NT2/D1 (cell line): ENCODE measurements around the gene RAP1GAP.
A peak's percentile ranks its signal among the peaks of the same experiment; 100 is the strongest.

ENCODE experiments used
- DNase-seq: peaks from one replicate; pipeline ENCODE4 v3.0.0-alpha.2; 2011; ENCODE audit warnings: low read depth, low spot score
- H3K27me3 ChIP-seq: 2 replicates; pipeline ENCODE4 v1.6.0; 2011; ENCODE audit warnings: mild to moderate bottlenecking; ENCODE audit not compliant: insufficient read length, insufficient read depth
- H3K36me3 ChIP-seq: 2 replicates; pipeline ENCODE4 v1.6.1; 2011; ENCODE audit warnings: mild to moderate bottlenecking, low read length, mixed read lengths; ENCODE audit not compliant: insufficient read depth, insufficient read length
- H3K4me1 ChIP-seq: 2 replicates; pipeline ENCODE4 v1.5.1; 2011; ENCODE audit not compliant: insufficient read depth, insufficient read length
- H3K4me3 ChIP-seq: 2 replicates; pipeline ENCODE4 v1.5.1; 2011; ENCODE audit warnings: low read depth; ENCODE audit not compliant: insufficient read length
- H3K9ac ChIP-seq: 2 replicates; pipeline ENCODE4 v1.6.0; 2011; ENCODE audit warnings: low read depth; ENCODE audit not compliant: insufficient read length
- H3K9me3 ChIP-seq: 2 replicates; pipeline ENCODE4 v1.5.1; 2011; ENCODE audit warnings: mild to moderate bottlenecking, low read length; ENCODE audit not compliant: insufficient read depth
- SUZ12 ChIP-seq: IDR thresholded peaks from 2 replicates; pipeline ENCODE4 v1.6.1; 2011; ENCODE audit not compliant: insufficient read length, insufficient read depth; ENCODE audit errors: extremely low read depth
- YY1 ChIP-seq: IDR thresholded peaks from 2 replicates; pipeline ENCODE4 v1.6.1; 2011; ENCODE audit not compliant: insufficient read length, insufficient read depth
- ZNF274 ChIP-seq: IDR thresholded peaks from 2 replicates; pipeline ENCODE4 v1.6.1; 2011; ENCODE audit warnings: mild to moderate bottlenecking, low read depth, low read length

RAP1GAP gene

DNA sequence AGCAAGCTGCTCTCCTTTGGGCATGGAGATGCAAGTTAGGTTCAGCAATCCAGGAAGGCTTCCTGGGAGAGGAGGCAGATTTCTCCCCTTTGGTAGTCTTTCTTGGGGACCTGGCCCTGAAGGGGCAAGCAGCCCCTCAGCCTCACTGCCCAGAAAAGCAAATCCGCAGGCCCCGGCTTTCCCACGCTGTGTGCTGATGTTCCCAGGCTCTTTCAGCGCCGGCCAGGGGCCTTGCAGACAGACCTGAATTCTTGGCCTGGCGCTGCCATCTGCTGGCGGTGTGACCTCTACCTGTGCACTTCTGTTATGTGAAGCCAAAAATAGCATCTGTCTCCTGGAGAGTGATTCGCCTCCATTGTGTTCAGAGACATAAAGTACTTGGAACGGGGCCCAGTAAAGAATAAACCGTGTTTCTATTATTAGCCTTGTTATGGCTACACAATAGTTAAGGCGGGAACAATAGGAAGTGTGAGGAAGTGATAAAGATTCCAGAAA is 95.1 kb downstream of the RAP1GAP start:
- TF ChIP-seq SUZ12 = no peak
- no peak for TF ChIP-seq YY1
- TF ChIP-seq ZNF274 = no peak
- Histone ChIP-seq H3K4me1 (peaks cover 11% of the 10 kb centered on the region), H3K9ac (peak overlapping the region; percentile 52), H3K4me3 (no peak overlapping the region), H3K9me3 (no peaks in the 10 kb centered on the region), H3K36me3 (peaks cover 11% of the 10 kb centered on the region), H3K27me3 (no peaks in the 10 kb centered on the region)
- peak; percentile 67 for DNase-seq

DNA sequence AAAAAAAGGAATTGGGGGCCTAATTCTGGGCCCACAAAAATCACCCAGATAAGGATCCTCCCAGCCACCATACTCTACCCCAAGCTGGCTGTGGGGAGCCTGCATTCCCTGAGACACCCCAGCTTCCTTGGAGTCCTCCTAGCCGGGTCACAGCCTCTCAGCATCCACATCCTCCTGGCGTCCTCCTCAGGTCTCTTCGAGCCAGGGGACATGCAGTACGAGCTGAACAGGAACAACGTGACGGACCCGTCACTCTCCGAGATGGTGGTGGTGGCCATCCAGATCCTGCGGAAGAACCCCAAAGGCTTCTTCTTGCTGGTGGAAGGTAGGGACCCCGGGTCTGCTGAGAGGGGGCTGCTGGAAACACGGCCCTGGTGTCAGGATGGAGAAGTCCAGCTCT is 95.7 kb downstream of the RAP1GAP start:
- H3K36me3 ChIP-seq = peaks cover 11% of the 10 kb centered on the region
- H3K9ac ChIP-seq = no peak overlapping the region
- H3K4me3 ChIP-seq = no peak overlapping the region
- peaks cover 12% of the 10 kb centered on the region for H3K4me1 ChIP-seq
- no peaks in the 10 kb centered on the region for H3K27me3 ChIP-seq
- H3K9me3 ChIP-seq = no peaks in the 10 kb centered on the region
- TF ChIP-seq ZNF274 = no peak
- no peak for TF ChIP-seq SUZ12
- no peak for DNase-seq

DNA sequence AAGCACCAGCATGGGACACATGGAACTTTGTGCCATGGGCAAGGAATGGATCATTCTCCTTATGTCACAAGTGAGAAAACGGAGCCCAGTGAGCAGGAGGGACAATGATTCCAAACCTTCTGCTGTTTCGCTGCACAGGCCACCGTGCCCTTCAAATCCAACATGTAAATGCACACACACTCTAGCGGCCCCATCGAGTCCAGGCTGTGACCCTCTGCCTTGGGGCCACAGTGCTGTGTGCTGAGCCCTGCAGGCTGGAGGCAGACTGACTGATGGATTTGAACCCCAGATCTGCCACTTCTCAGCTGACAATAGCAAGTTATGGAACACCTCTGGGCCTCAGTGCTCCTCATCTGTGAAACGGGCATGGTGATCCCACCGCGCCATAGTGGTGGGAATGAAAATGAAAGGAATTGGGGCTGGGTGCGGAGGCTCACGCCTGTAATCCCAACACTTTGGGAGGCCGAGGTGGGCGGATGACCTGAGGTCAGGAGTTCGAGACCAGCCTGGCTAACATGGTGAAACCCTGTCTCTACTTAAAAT is 96.4 kb downstream of the RAP1GAP start:
- Histone ChIP-seq H3K36me3 (peaks cover 13% of the 10 kb centered on the region), H3K4me1 (peaks cover 16% of the 10 kb centered on the region), H3K9ac (no peak overlapping the region)

DNA sequence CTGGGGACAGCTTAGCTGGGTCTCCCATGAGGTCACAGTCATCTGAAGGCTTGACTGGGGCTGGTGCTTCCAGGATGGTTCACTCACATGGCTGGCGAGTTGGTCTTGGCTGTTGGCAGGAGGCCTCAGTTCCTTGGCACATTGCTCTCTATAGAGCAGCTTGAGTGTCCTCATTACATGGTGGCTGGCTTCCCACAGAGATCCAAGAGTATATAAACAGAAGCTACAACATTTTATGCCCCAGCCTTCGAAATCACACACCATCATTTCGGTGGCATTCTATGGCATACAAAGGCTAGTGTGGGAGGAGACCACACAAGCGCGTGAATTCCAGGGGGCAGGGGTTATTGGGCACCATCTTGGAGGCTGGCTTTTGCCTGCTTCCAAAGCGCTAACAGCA is 96.9 kb downstream of the RAP1GAP start:
- no peaks in the 10 kb centered on the region for H3K27me3 ChIP-seq
- peaks cover 14% of the 10 kb centered on the region for H3K36me3 ChIP-seq
- H3K9me3 ChIP-seq = no peaks in the 10 kb centered on the region
- H3K9ac ChIP-seq = no peak overlapping the region
- TF ChIP-seq SUZ12 (no peak), ZNF274 (no peak), YY1 (no peak)
- peaks cover 16% of the 10 kb centered on the region for H3K4me1 ChIP-seq
- DNase-seq = no peak
- H3K4me3 ChIP-seq = no peak overlapping the region

More for the DNA sequence above, 96.4 kb downstream of the RAP1GAP start:
- Histone ChIP-seq H3K9me3 (no peaks in the 10 kb centered on the region), H3K4me3 (no peak overlapping the region), H3K27me3 (no peaks in the 10 kb centered on the region)
- no peak for DNase-seq
- TF ChIP-seq YY1 (no peak), ZNF274 (no peak), SUZ12 (no peak)

DNA sequence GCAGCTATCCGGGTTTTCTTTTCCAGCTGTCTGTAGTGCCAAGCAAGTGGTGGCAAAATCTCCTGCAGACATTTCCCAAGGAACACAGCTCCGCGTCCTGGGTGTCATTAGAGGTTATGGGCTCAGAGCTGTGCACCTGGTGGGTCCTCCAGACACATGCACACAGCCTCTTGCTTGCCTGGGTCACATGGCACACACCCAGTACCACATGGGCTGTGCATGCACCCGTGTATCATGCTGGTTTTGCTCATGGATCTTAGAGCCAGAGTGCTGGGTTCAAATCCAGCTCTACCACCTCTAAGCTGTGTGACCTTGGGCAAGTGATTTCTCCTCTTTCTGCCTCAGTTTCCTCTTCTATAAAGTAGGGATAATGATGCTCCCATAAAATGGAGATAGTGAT is 98.3 kb downstream of the RAP1GAP start:
- no peaks in the 10 kb centered on the region for H3K9me3 ChIP-seq
- H3K36me3 ChIP-seq = peaks cover 19% of the 10 kb centered on the region
- TF ChIP-seq YY1 (no peak), ZNF274 (no peak), SUZ12 (no peak)
- H3K4me1 ChIP-seq = peaks cover 16% of the 10 kb centered on the region
- DNase-seq = no peak
- no peak overlapping the region for H3K4me3 ChIP-seq
- no peaks in the 10 kb centered on the region for H3K27me3 ChIP-seq
- no peak overlapping the region for H3K9ac ChIP-seq

DNA sequence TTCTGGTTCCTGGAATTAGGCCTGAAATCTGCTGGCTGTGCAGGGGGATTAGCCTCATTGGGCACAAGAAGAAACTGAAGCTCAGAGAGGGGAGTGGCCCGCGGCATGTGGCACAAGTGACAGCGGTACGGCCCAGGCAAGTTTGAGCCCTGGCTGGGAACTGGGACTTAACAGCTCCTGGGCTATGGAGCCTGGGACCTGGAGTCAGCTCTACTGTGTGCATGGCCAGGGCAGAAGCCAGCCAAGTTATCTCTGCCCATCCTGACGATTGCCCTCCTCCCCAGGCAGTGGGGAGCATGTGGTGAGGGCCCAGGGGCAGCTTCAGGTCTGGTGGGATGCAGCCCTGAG is 98.7 kb downstream of the RAP1GAP start:
- TF ChIP-seq ZNF274 = no peak
- no peak for TF ChIP-seq YY1
- no peak for TF ChIP-seq SUZ12
- no peaks in the 10 kb centered on the region for H3K9me3 ChIP-seq
- no peak overlapping the region for H3K4me3 ChIP-seq
- no peaks in the 10 kb centered on the region for H3K27me3 ChIP-seq
- H3K4me1 ChIP-seq = peaks cover 14% of the 10 kb centered on the region
- no peak for DNase-seq
- peaks cover 19% of the 10 kb centered on the region for H3K36me3 ChIP-seq
- no peak overlapping the region for H3K9ac ChIP-seq

- Histone ChIP-seq H3K27me3 (no peaks in the 10 kb centered on the region), H3K9ac (no peak overlapping the region), H3K4me3 (no peak overlapping the region), H3K36me3 (peaks cover 22% of the 10 kb centered on the region), H3K4me1 (peaks cover 11% of the 10 kb centered on the region), H3K9me3 (no peaks in the 10 kb centered on the region)
- DNase-seq = no peak
- no peak for TF ChIP-seq YY1
- TF ChIP-seq ZNF274 = no peak
- TF ChIP-seq SUZ12 = no peak
These were observed 99.2 kb downstream of the RAP1GAP start for GRCh38 chr1:21569820-21570527.
